IgD-negative memory B cell (primary cell): ENCODE results near the gene GTF2A2. TPM values are rescaled to one million over a fixed set of nuclear protein-coding genes. Genes with fewer than 3 reads are reported as not detected.

Source experiments
- H3K27ac Mint-ChIP-seq, 3 donors: one replicate each; pipeline ENCODE4 v1.8.0; 2020 to 2022; ENCODE audit warnings: mild to moderate bottlenecking in 3 of 3, mixed read lengths in 3 of 3, moderate library complexity in 1 of 3
- H3K27me3 Mint-ChIP-seq: one replicate; pipeline ENCODE4 v1.8.0; 2021; ENCODE audit warnings: mixed read lengths
- H3K36me3 Mint-ChIP-seq: one replicate; pipeline ENCODE4 v1.8.0; 2020; ENCODE audit warnings: mild to moderate bottlenecking, mixed read lengths
- H3K4me1 Mint-ChIP-seq, 3 donors: one replicate each; pipeline ENCODE4 v1.8.0; 2020 to 2022; ENCODE audit warnings: mixed read lengths in 3 of 3, mild to moderate bottlenecking in 1 of 3
- H3K4me3 Mint-ChIP-seq, 4 donors: one replicate each; pipeline ENCODE4 v1.8.0; 2020 to 2022; ENCODE audit warnings: mild to moderate bottlenecking in 4 of 4, mixed read lengths in 4 of 4, moderate library complexity in 3 of 4
- H3K9me3 Mint-ChIP-seq, 3 donors: one replicate each; pipeline ENCODE4 v1.8.0; 2020 to 2021; ENCODE audit warnings: mixed read lengths in 3 of 3, mild to moderate bottlenecking in 1 of 3
- polyA plus RNA-seq: library from polyadenylated mRNA; unstranded; fragments of 300-500 nt; fragmentation: Illumina TruSeq; gene quantifications from one replicate; pipeline ENCODE4 v1.2.3, GENCODE V29; 2021

GTF2A2 gene
- polyA plus RNA-seq, 1 donor from 2014 or later, result 127 TPM

GRCh38 chr15:59596640-59597039, 60.7 kb downstream of the GTF2A2 start:
- Mint-ChIP-seq H3K4me1 (peaks cover 0 to under 1% (median 0%) of the 10 kb centered on the region in 3 donors), H3K9me3 (no peaks in the 10 kb centered on the region), H3K27ac (no peak overlapping the region), H3K4me3 (no peak overlapping the region), H3K27me3 (peaks cover 4% of the 10 kb centered on the region), H3K36me3 (peaks cover 2% of the 10 kb centered on the region)

GRCh38 chr15:59595434-59595915, 61.8 kb downstream of the GTF2A2 start:
- no peak overlapping the region for H3K4me3 Mint-ChIP-seq
- peaks cover 2% of the 10 kb centered on the region for H3K36me3 Mint-ChIP-seq
- no peaks in the 10 kb centered on the region for H3K9me3 Mint-ChIP-seq
- H3K4me1 Mint-ChIP-seq, result peaks cover 0 to 7% (median 2%) of the 10 kb centered on the region in 3 donors
- peaks cover 2% of the 10 kb centered on the region for H3K27me3 Mint-ChIP-seq
- H3K27ac Mint-ChIP-seq, result no peak overlapping the region

GRCh38 chr15:59594991-59595390, 62.3 kb downstream of the GTF2A2 start:
- no peak overlapping the region for H3K4me3 Mint-ChIP-seq
- peaks cover 0 to 9% (median 4%) of the 10 kb centered on the region in 3 donors for H3K4me1 Mint-ChIP-seq

GRCh38 chr15:59594493-59594942, 62.8 kb downstream of the GTF2A2 start:
- peaks cover 0 to 9% (median 5%) of the 10 kb centered on the region in 3 donors for H3K4me1 Mint-ChIP-seq
- no peaks in the 10 kb centered on the region for H3K9me3 Mint-ChIP-seq
- H3K36me3 Mint-ChIP-seq, result peaks cover 2% of the 10 kb centered on the region
- no peak overlapping the region for H3K27ac Mint-ChIP-seq
- H3K27me3 Mint-ChIP-seq, result peaks cover 9% of the 10 kb centered on the region
- H3K4me3 Mint-ChIP-seq, result no peak overlapping the region

More at GRCh38 chr15:59594991-59595390, 62.3 kb downstream of the GTF2A2 start:
- H3K27me3 Mint-ChIP-seq, result peaks cover 4% of the 10 kb centered on the region
- H3K36me3 Mint-ChIP-seq, result peaks cover 2% of the 10 kb centered on the region
- H3K27ac Mint-ChIP-seq, result no peak overlapping the region
- no peaks in the 10 kb centered on the region for H3K9me3 Mint-ChIP-seq

- peaks cover 0 to 9% (median 5%) of the 10 kb centered on the region in 3 donors for H3K4me1 Mint-ChIP-seq
- no peaks in the 10 kb centered on the region for H3K9me3 Mint-ChIP-seq
- no peak overlapping the region for H3K27ac Mint-ChIP-seq
- no peaks in the 10 kb centered on the region for H3K36me3 Mint-ChIP-seq
- H3K4me3 Mint-ChIP-seq, result no peak overlapping the region
- H3K27me3 Mint-ChIP-seq, result peaks cover 9% of the 10 kb centered on the region
Measured at GRCh38 chr15:59591356-59591755, 66.0 kb downstream of the GTF2A2 start.

GRCh38 chr15:59590027-59590426, 67.3 kb downstream of the GTF2A2 start:
- Mint-ChIP-seq H3K27me3 (peaks cover 9% of the 10 kb centered on the region), H3K36me3 (no peaks in the 10 kb centered on the region), H3K4me3 (peak overlapping the region in 1 of 4 donors; percentile 76), H3K4me1 (peaks cover 0 to 9% (median 5%) of the 10 kb centered on the region in 3 donors), H3K27ac (no peak overlapping the region), H3K9me3 (no peaks in the 10 kb centered on the region)

Other genes starting within 250 kb of the GTF2A2 start
- 0.26 TPM for gene FAM81A, start 219.3 kb downstream of the GTF2A2 start, polyA plus RNA-seq
- not detected for gene GCNT3, start 45.7 kb downstream of the GTF2A2 start, polyA plus RNA-seq
- 98.8 TPM for gene BNIP2, start 31.8 kb upstream of the GTF2A2 start, polyA plus RNA-seq